Esophagus muscularis mucosa (tissue), 4 donors: ENCODE data around the gene VAV1.

Experiments used
- EP300 ChIP-seq: sonication (generic); formaldehyde crosslinking; IDR thresholded peaks from one replicate; pipeline ENCODE4 v1.6.1; 2017; ENCODE audit warnings: antibody characterized with exemption
- POLR2A ChIP-seq: fragments of 450-650 bp; IDR thresholded peaks from one replicate; pipeline ENCODE4 v1.6.1; 2017; ENCODE audit warnings: antibody characterized with exemption, moderate library complexity, mild to moderate bottlenecking, low read depth
- TF ChIP-seq, protein P1 (sequence below), 3 experiments: fragments of 200-600 bp in 2 of 3; fragments of 450-650 bp in 1 of 3; sonication (generic) in 2 of 3; IDR thresholded peaks; one replicate each; pipeline ENCODE4 v1.5.1; 2017 to 2019; ENCODE audit warnings: antibody characterized with exemption in 3 of 3, mild to moderate bottlenecking in 2 of 3, moderate library complexity in 1 of 3

DNA sequence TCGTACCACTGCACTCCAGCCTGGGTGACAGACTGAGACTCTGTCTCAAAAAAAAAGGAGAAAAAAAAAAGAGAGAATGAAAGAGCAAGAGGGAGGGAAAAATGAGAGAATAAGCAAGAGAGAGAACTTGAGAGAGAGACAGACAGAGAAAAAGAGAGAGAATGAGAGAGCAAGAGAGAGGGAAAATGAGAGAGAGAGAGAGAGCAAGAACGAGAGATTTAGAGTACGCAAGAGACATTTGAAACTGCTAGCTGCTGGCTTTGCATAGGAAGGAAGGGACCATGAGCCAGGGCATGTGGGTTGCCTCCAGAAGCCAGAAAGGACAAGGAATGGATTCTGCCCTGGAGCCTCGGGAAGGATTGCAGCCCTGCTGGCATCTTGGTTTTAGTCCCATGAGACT, 105.3 kb downstream of the VAV1 start:
- TF ChIP-seq, protein P1, sequence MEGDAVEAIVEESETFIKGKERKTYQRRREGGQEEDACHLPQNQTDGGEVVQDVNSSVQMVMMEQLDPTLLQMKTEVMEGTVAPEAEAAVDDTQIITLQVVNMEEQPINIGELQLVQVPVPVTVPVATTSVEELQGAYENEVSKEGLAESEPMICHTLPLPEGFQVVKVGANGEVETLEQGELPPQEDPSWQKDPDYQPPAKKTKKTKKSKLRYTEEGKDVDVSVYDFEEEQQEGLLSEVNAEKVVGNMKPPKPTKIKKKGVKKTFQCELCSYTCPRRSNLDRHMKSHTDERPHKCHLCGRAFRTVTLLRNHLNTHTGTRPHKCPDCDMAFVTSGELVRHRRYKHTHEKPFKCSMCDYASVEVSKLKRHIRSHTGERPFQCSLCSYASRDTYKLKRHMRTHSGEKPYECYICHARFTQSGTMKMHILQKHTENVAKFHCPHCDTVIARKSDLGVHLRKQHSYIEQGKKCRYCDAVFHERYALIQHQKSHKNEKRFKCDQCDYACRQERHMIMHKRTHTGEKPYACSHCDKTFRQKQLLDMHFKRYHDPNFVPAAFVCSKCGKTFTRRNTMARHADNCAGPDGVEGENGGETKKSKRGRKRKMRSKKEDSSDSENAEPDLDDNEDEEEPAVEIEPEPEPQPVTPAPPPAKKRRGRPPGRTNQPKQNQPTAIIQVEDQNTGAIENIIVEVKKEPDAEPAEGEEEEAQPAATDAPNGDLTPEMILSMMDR (IDR thresholded peaks at IDR 0.05) = no peak
- TF ChIP-seq POLR2A (no peak), EP300 (no peak)
